K562 (cell line): ENCODE results near the gene GLIS2. TPM values are rescaled to one million over a fixed set of nuclear protein-coding genes. Genes with fewer than 3 reads are reported as not detected.
A peak's percentile ranks its signal among the peaks of the same experiment; 100 is the strongest.

ENCODE experiments used
- CHAMP1 ChIP-seq: fragments of 450-650 bp; IDR thresholded peaks from 2 replicates; pipeline ENCODE4 v1.6.1; 2016; ENCODE audit warnings: mild to moderate bottlenecking
- E2F5 ChIP-seq: sonication (generic); formaldehyde crosslinking; IDR thresholded peaks from 2 replicates; pipeline ENCODE4 v1.8.0; 2022; ENCODE audit warnings: mild to moderate bottlenecking, missing genetic modification reagents
- HDAC2 ChIP-seq: fragments of 450-650 bp; IDR thresholded peaks from 2 replicates; pipeline ENCODE4 v1.6.1; 2016; ENCODE audit warnings: mild to moderate bottlenecking
- HNRNPL ChIP-seq: fragments of 200-400 bp; formaldehyde crosslinking; IDR thresholded peaks from 2 replicates; pipeline ENCODE4 v1.6.1; 2017; ENCODE audit warnings: low read depth, mild to moderate bottlenecking, low read length
- MLLT1 ChIP-seq, 2 experiments: fragments of 450-650 bp; IDR thresholded peaks; 2 replicates each; pipeline ENCODE4 v1.6.1; 2016
- MTA1 ChIP-seq: fragments of 450-650 bp; IDR thresholded peaks from 2 replicates; pipeline ENCODE4 v1.6.1; 2017; ENCODE audit warnings: borderline replicate concordance
- NCOA6 ChIP-seq: fragments of 450-650 bp; IDR thresholded peaks from 2 replicates; pipeline ENCODE4 v1.6.1; 2017; ENCODE audit warnings: mild to moderate bottlenecking
- RBBP5 ChIP-seq: fragments of 200-600 bp; sonication (generic); IDR thresholded peaks from 2 replicates; pipeline ENCODE4 v1.6.1; 2012; ENCODE audit warnings: borderline replicate concordance, mild to moderate bottlenecking, low read length, control low read depth, inconsistent platforms; ENCODE audit not compliant: insufficient read depth, poor library complexity, severe bottlenecking
- SAFB ChIP-seq: fragments of 200-400 bp; formaldehyde crosslinking; IDR thresholded peaks from 2 replicates; pipeline ENCODE4 v1.6.1; 2017; ENCODE audit warnings: low read depth, low read length, borderline replicate concordance
- SAFB2 ChIP-seq: fragments of 200-400 bp; formaldehyde crosslinking; IDR thresholded peaks from 2 replicates; pipeline ENCODE4 v1.6.1; 2018; ENCODE audit warnings: borderline replicate concordance, low read length, low read depth, moderate library complexity; ENCODE audit not compliant: severe bottlenecking
- SP1 ChIP-seq: sonication (generic); formaldehyde crosslinking; IDR thresholded peaks from 2 replicates; pipeline ENCODE4 v1.8.1; 2022; ENCODE audit warnings: mild to moderate bottlenecking, missing genetic modification reagents
- THRAP3 ChIP-seq: fragments of 450-650 bp; IDR thresholded peaks from 2 replicates; pipeline ENCODE4 v1.6.1; 2016; ENCODE audit warnings: mild to moderate bottlenecking, inconsistent platforms, borderline replicate concordance
- TRIM24 ChIP-seq, 2 experiments: fragments of 450-650 bp; IDR thresholded peaks; 2 replicates each; pipeline ENCODE4 v1.6.1; 2016
- ZFP91 ChIP-seq: sonication (generic); formaldehyde crosslinking; IDR thresholded peaks from 2 replicates; pipeline ENCODE4 v1.8.0; 2022; ENCODE audit warnings: mild to moderate bottlenecking, missing genetic modification reagents
- ZKSCAN1 ChIP-seq: fragments of 150-350 bp; IDR thresholded peaks from 2 replicates; pipeline ENCODE4 v1.6.1; 2016; ENCODE audit warnings: low read depth, low read length
- ZZZ3 ChIP-seq: fragments of 450-650 bp; IDR thresholded peaks from 2 replicates; pipeline ENCODE4 v1.6.1; 2016; ENCODE audit warnings: antibody characterized with exemption, mild to moderate bottlenecking, moderate library complexity
- polyA plus RNA-seq, 8 experiments: library from polyadenylated mRNA; depleted of rRNA in 4 of 8; stranded (reverse) in 5 of 8; unstranded in 3 of 8; fragments of >200 nt; fragmentation: Nextera tagmentation in 2 of 8; fragmentation: Illumina TruSeq in 1 of 8; extraction: Ambion mirVana in 2 of 8; extraction: Trizol in 1 of 8; gene quantifications; 2 replicates each; pipeline versions ENCODE4 v1.2.1 to v1.2.3, GENCODE V29; 2011 to 2014; ENCODE audit warnings: inconsistent platforms in 1 of 8, missing spikeins in 1 of 8
- total RNA-seq, 7 experiments: library from RNA; depleted of rRNA in 6 of 7; stranded (reverse); fragments of >200 nt in 6 of 7; fragmentation: Illumina TruSeq in 2 of 7; extraction: Trizol in 2 of 7; gene quantifications; 2 replicates each; pipeline versions ENCODE4 v1.2.1 to v1.2.3, GENCODE V29; 2011 to 2021; ENCODE audit warnings: low replicate concordance in 1 of 7

The GLIS2 gene
- total and polyA plus RNA-seq, 9 of the 15 experiments (the other 6 are each of a cell fraction or from before 2014, with no cell fraction given): 0.10 to 9.0 (median 0.57) TPM

GRCh38 chr16:4271176-4272113 lies 44.4 kb upstream of the GLIS2 start (continued):
- no peak for TF ChIP-seq ZFP91 (CRISPR knock-in tag)
- 0 out of 2 replicates have a peak, but pooled peaks have one; percentile 32 for TF ChIP-seq ZKSCAN1
- peak; percentile 77 for TF ChIP-seq SP1 (CRISPR knock-in tag)
- no peak for TF ChIP-seq ZZZ3
- no peak for TF ChIP-seq NCOA6
- no peak for TF ChIP-seq SAFB2
- no peak for TF ChIP-seq SAFB
- no peak for TF ChIP-seq MLLT1 (IDR thresholded peaks at IDR 0.05)
- TF ChIP-seq E2F5: no peak
- TF ChIP-seq TRIM24 (IDR thresholded peaks at IDR 0.05): no peak
- no peak for TF ChIP-seq RBBP5
- TF ChIP-seq CHAMP1: no peak
- peak; percentile 75 for TF ChIP-seq HNRNPL
- peak; percentile 74; the same call in 1 of the 2 replicates for TF ChIP-seq HDAC2
- no peak for TF ChIP-seq THRAP3
- no peak for TF ChIP-seq MTA1
